SIG-M5 treated with dmso at 0.1 percent for 504 hours (cell line): ENCODE results near the gene URGCP.
"Not testable (repeated sequence)": the region's sequence is repeated elsewhere in the genome, so short reads cannot be mapped to it uniquely, and the experiment has no call there.

Experiments used
- DNase-seq: peaks from one replicate; lab custom pipeline; 2025; ENCODE audit not compliant: unreplicated experiment; lab: John Stamatoyannopoulos, UW

URGCP gene

GRCh38 chr7:43834463-43835251 is 71.7 kb downstream of the URGCP start:
- no peak for DNase-seq

GRCh38 chr7:43830917-43831316 is 75.5 kb downstream of the URGCP start:
- DNase-seq: not testable (repeated sequence)
